Measurements from ENCODE around the gene SLC12A3.

GRCh38 chr16:56916571-56917403 is 51.8 kb downstream of the SLC12A3 start:
- TF ChIP-seq RELA (CRISPR knock-in tag; IDR thresholded peaks at IDR 0.05; ENCODE audit: borderline replicate concordance) (no peak), CTCF (IDR thresholded peaks at IDR 0.05) (no peak), FOXJ3 (CRISPR knock-in tag; IDR thresholded peaks at IDR 0.05; ENCODE audit: borderline replicate concordance) (no peak), MYBL2 (CRISPR knock-in tag; IDR thresholded peaks at IDR 0.05) (no peak)

Data from WTC11 (cell line).